ENCODE measurements around the gene SAMD3.

DNA sequence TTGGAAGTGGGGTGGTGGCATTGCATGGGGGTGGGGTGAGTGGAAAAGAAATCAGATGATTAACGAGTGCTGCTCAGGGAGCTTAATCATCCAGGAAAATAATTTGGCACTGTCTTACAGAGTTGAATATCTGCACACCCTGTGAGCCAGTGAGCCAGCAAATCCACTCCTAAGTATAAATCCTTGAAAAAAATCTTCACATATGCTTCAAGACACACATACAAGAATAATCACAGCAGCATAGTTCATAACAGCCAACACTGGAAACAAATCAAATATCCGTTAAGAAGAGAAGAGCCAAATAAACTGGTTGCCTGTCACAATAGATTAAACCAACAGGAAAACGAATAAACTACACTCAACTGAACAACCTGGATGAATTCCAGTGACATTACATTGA lies 62.8 kb downstream of the SAMD3 start:
- TF ChIP-seq, protein P1, sequence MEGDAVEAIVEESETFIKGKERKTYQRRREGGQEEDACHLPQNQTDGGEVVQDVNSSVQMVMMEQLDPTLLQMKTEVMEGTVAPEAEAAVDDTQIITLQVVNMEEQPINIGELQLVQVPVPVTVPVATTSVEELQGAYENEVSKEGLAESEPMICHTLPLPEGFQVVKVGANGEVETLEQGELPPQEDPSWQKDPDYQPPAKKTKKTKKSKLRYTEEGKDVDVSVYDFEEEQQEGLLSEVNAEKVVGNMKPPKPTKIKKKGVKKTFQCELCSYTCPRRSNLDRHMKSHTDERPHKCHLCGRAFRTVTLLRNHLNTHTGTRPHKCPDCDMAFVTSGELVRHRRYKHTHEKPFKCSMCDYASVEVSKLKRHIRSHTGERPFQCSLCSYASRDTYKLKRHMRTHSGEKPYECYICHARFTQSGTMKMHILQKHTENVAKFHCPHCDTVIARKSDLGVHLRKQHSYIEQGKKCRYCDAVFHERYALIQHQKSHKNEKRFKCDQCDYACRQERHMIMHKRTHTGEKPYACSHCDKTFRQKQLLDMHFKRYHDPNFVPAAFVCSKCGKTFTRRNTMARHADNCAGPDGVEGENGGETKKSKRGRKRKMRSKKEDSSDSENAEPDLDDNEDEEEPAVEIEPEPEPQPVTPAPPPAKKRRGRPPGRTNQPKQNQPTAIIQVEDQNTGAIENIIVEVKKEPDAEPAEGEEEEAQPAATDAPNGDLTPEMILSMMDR (IDR thresholded peaks at IDR 0.05) = no peak
- TF ChIP-seq POLR2AphosphoS5 (IDR thresholded peaks at IDR 0.05; ENCODE audit: low read depth, low read length) (no peak), SIN3A (IDR thresholded peaks at IDR 0.05; ENCODE audit: borderline replicate concordance, insufficient read depth, low read depth, low read length) (no peak)

Data from Panc1 (cell line).